Stimulated activated CD4-positive, alpha-beta T cell treated with anti-CD3 and anti-CD28 coated beads, Interleukin-4, amount 100 ng/mL, for 1 hour (primary cell): ENCODE data around the gene AUNIP.
A peak's percentile ranks its signal among the peaks of the same experiment; 100 is the strongest.

ENCODE experiments used
- DNase-seq: peaks from one replicate; pipeline ENCODE4 v3.0.0-alpha.2; 2020

AUNIP gene

GRCh38 chr1:25858906-25859789 lies at the start of gene AUNIP:
Gene AUNIP (minus strand): TSS chr1:25859457. CDS start chr1:25859357, 100 bp downstream.
- DNase-seq = peak; percentile 93

DNA sequence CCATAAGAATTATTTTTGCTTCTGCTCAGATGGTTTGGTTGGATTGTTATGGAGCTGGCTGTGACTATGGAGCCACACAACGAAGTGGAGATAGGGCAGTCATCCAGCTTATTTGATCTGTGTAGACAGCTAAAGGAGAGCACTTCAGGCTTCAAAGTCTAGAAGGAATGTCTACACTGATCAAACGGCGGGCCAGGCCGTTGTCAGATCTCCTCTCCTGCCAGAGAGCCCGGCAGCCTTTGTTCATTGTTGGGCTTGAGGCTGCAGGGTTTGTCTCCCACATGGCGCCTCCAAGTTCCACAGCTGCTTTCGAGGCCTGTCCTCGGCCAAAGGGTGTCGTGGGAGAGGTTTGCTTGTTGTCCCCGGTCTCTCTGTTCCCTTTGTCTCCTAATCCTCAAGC lies 49.8 kb upstream of the AUNIP start:
- no peak for DNase-seq

GRCh38 chr1:25908161-25908560 lies 48.9 kb upstream of the AUNIP start:
- DNase-seq = no peak

GRCh38 chr1:25907601-25908000 lies 48.3 kb upstream of the AUNIP start:
- no peak for DNase-seq

- DNase-seq = peak; percentile 36
These were observed 47.5 kb upstream of the AUNIP start for GRCh38 chr1:25906644-25907300.

DNA sequence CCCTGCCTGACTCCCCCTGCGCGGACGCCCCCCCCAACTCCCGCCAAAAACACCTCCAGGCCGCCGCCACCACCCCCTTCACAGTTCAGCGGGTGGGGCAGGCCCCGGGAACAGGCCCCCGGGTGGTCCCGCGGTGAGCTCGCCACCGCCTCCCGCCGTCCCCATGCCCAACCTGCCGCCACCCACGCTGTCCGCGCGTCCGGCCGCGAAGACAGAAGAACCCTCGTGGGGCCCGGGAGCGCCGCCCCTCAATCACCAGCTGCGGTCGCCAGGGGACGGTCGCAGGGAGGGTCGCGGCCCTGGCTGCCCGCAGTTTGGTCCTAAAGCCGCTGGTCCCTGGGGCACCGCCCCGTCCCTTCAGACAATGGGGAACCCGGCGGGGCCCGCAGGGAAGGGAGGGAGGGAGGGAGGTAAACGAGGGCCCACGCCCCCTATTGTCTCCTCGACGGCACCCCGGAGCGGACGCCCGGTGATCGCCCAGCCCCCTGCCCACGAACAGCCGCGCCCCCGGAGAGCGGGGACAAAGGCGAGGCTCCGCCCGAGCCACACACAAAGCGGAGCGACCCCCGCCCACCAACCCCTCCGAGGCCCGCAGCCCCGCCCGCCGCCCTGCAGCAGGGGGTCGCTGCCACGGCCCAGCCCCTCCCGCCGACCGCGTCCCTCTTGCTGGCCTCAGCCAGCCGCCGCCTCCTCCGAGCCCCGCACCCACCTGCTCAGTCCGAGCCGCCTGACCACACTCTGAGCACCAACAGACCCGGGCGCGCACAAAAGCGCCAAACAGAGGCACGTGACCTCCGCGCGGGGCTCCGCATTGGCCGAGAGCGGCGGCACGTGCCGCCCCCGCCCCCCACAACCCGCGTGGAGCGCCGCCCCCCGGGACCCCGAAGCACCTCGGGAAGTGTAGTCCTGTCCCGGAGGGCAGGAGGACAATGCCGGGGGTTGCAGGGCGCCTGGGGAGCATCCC lies 46.7 kb upstream of the AUNIP start, which contains the start of gene STMN1:
STMN1 (minus strand) TSS at position 740 of the 964 bp plus-strand sequence. CDS start 1,743 bp downstream, outside the sequence.
- peak; percentile 92 for DNase-seq

- DNase-seq = peak; percentile 93
These were observed 45.9 kb upstream of the AUNIP start for GRCh38 chr1:25904943-25905679.

GRCh38 chr1:25903986-25904385 lies 44.7 kb upstream of the AUNIP start:
- DNase-seq = no peak

DNA sequence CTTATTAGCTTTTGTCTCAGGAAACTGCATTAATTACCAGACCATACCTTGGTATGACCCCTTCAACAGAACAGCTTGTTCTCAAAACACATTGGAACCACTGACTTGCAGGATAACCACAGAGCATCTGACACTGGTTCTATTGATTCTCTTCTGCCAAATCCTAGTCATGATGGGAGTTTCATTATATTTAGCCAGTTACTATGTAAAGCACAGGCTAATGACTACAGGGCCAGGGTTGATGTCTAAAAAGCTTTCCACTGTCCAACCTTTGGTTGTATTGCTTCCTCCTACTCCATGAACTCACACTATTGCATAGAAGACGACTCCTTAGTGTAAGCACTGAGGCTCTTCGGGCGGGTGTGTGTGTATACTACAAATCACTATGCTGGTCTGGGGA lies 43.2 kb upstream of the AUNIP start:
- no peak for DNase-seq

- no peak for DNase-seq
These were observed 41.0 kb upstream of the AUNIP start for GRCh38 chr1:25900219-25900618.

DNA sequence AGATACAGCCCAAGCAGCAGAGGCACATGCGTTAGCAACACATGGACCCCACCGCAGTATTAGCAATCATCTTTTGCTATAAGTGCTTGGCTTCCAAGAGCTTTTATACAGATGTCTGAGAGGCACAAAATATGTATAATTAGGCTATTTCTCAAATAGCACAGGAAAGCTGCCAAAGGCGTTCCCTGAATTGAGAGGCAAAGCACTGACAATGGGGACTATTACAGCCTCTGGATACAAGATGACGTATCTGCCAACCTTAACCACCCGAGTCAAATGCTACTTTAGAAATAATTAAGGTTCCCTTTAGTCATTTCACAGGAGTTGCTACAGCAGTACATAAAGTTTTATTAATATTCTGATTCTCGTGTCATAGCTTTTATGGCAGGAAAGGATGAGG lies 40.5 kb upstream of the AUNIP start:
- no peak for DNase-seq

DNA sequence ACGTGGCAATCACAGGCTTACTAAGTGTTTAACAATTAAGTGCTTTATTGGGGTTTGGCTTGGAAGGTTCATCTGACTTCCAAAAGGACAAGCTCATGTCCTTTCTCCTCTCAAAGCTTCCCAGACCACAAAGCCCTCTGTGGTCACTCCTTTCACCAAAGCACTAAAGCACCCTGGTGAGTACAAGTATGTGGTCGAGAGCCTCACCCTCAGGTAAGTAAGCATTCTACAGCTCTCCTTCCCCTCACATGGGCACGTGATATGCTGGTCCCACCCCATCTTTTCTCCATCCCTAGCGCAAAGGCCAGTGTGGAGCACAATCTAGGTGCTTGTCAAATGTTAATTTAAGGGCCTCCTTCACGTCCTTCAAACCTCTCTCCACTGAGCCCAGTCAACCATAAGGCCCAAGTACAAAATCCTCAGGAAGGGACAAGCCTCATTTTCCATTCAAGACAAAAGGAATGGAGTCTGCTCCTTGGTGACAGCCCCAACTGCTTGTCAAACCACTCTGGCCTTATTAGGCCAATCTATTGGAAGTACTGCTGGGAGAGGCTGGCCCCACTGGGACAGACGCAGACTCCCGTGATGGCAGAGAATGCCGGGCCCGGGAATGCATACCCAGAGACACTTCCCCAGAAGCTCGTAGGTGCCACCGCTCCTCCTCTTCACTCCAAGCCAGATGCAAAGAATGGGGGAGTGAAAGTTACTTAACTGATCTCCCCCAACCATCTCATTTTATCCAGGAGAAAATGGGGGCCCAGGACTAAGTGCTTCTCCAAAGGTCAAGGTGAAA lies 39.2 kb upstream of the AUNIP start:
- no peak for DNase-seq

DNA sequence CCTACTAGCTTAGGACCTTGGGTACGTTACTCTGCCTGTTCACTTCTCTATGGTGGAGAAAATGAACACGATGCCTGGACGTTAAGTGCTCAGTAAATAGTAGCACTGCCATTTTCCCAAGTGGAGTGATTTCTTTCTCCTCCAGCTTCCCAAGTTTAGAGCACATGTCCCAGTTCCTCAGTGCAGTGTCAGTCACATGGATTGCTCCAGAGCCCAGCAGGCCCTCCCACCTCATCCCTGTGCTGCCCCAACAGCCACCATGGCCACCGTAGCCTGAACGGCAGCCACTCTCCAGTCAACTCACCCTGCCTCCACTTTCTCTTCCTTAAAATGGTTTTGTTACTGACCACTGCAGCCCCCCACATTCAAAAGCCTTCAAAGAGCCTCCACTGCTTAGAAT lies 38.5 kb upstream of the AUNIP start:
- no peak for DNase-seq

DNA sequence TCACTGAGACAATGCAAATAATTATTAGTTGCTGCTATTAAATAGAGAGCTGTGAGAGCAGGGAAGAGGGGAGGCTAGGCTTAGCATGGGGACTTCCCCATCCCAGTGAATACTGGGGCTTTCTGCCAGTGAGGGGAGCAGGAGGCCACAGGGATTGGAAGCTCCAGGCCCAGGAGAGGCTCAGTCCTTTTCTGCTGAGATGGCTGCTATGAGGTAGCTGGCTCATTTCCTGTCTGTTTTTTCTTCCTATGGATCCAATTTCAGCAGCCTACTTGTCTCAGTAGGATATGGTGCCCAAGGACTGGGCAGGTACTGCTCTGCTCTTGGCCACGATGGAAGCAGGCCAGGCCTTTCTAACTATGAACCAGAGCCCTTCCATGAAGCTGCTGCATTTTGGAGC lies 37.0 kb upstream of the AUNIP start:
- no peak for DNase-seq

DNA sequence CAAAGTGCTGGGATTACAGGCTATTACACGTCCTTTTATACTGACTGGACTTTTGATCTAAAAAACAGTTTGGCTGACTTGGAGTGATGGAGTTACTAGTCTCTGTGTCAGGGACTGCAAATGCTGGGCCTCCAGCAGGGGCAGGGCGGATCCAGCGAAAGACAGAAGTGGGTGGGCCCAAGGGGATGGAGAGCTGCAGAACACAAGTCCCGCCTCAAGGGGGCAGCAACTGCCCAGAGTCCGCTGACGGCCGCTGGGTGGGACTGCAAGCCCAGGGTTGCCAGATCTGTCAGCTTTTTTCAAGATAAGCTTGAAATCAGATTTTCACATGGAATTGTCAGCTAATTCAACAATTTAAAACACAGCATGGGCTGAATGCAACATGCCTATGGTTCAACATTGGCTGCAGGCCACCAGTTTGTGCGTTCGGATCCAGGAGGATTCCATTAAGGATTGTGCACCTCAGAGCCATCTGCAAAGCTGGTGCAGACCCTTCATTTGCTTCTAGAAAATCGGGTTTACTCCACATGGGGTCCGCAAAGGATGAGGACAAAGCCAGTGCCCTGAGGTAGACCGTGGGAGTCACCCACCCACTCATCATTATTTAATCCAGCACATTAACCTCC lies 36.2 kb upstream of the AUNIP start:
- peak; percentile 87 for DNase-seq

DNA sequence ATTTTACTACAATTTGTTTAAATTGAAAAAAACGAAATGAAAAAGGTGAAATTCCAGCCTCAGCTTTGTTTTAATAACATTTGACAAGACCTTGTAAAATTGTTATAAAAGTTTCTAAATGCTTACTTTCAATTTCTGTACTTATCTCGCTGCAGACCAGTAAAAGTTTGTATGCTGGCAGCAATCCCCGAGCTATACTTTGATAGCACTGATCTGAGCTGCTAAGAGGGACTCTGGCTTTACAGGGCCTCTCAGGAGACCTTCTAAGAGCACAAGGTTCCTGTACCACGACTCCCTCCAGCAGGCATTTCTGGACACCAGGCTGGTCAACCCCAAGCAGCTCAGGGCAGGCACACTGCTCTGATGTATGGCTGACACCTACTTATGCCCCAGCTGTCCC lies 33.9 kb upstream of the AUNIP start:
- DNase-seq = no peak

DNA sequence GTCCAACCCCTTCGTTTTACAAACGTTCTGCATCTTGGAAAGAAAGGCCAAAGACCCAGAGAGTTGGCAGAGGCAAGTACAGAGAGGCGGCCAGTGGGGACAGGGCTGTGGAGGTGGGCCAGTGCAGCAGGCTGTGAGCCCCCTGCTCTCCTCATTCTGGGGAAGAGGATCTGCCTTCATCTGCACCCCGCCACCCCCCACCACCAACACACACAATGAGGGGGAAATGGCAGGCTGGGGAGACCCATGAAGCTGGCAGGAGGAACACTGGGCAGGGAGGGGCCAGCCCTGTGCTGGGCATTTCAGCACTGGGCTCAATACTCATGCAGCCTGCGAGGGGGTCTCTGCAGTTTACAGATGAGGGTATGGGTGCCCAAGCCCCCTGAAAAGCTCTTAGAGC lies 32.3 kb upstream of the AUNIP start:
- no peak for DNase-seq

DNA sequence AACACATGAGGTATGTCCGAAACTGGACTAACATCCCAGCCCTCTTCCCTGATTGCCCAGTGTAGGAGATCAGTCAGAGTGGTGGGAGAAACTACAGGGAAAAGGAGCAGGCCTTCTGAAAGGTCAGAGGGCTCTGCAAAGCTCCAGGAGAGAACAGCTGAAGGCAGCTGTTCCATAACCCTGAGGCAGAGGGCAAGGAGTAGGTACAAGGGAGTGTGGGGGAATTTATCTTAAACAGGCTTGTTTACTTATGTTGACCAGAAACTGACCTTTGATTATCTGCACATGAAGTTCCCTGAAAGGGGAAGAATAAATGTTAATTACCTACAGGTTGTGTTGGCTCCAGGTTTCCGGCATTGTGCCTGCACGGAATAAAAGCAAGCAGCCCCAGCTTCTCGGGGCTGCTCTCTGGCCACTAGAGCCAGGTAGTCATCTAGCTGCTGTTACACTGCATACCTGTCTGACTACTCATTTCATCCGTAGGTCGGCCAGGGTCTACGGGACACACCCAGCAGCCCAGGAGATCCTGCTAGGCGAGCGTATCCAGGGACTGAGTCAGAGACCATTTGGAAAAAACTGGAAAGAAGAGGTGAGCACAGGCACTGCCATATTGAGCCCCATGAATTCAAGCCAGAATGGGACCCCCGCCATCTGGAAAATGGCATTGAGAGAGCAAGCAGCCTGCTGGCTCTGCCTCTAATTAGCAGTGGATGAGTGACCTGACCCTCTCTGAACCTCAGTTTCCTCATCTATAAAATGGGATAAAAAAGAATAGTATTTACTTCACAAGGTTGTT lies 31.2 kb upstream of the AUNIP start:
- no peak for DNase-seq

DNA sequence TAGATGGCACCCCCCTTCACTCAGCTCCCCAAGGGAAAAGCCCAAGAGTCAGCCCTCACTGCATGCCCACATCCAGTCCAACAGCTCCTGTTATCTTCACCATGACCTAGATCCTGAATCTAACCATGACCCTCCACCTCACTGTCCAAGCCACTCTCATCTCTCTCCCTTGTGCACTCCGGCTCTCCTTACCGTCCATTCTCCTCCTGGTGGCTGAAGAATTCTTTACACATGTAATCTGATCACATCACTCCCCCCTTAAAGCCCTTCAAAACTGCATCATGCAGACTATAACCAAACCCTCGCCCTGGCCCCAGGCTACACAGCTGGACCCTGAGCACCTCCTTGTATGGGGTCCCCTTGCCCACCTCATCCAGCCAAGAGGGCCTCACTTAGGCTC lies 30.2 kb upstream of the AUNIP start:
- DNase-seq = no peak

GRCh38 chr1:25888426-25888987 lies 29.2 kb upstream of the AUNIP start:
- DNase-seq = no peak
